HG03039 (cell line): ENCODE results near the gene ANKRD63.

Experiments
- ATAC-seq: cut with Tn5 transposase; IDR thresholded peaks from one replicate; pipeline ENCODE4 v1.9.1; 2021; ENCODE audit warnings: mild to moderate bottlenecking, moderate library complexity; ENCODE audit not compliant: unreplicated experiment

Gene ANKRD63

DNA sequence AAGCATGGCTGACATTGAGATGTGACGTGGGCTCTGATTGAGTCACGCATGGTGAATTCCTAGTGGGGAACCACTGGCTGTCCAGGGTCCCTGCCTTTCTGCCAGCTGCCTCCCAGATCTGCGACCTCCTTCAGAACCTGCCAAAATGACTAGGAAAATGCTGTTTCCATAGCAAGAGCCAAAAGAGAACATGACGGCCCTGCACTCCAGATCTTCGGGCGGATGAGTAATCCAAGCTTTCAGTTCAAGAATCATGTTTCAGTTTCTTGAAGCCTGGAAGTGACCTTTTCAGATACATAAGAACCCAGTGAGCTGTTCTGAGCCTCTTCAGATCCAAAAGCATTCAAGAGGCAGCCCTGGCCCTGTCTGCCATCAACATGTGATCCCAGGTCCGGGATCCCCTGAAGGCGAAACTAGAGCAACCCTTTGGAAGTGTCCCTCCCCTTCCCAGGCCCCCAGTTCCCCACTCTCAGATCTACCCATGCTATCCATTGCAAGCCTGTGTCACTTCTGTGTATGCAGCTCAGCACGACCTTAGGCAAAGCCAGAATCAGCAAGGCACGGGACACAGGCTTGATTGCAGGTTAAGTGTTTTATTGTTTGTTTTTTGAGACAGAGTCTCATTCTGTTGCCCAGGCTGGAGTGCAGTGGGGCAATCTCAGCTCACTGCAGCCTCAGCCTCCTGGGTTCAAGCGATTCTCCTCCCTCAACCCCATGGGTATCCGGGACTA lies 19.7 kb downstream of the ANKRD63 start:
- no peak for ATAC-seq

DNA sequence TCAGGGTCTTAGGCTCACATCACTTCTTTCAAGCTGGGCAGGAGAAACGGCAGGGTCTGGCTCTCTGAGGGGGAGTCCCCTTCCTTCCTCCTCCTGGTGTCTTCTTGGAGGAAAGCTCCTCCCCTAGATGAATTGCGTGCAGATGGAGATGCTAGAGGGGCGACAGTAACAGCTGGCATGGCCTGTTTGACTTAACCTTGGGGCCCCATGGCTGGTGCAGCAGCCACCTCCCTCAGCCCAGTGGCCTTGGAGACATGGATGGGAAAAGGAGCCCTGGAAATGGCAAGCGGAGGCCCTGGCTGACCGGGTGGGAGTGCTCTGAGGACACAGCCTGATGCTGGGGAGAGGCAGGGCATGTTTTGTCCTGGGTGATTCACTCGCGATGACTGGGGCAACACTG lies 23.8 kb downstream of the ANKRD63 start:
- no peak for ATAC-seq

DNA sequence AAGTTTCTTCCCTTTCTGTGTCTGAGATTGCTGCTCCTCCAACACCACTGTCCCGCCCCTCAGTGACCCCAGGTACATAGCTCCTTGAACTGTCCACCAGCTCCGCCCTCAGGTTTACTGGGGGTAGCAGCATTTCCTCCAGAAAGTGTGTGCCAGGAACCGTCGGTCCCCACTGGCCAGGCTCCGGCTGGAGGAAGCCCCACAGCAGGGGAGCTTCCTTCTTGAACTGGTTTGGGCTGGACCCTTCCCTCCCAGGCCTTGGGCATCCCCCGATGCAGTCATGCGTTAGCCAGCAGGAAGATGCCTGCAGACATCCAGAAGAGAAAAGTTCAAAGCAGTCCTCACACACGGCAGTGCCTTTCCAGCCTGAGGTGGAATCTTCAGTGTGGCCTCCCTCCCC lies 24.3 kb downstream of the ANKRD63 start:
- no peak for ATAC-seq

DNA sequence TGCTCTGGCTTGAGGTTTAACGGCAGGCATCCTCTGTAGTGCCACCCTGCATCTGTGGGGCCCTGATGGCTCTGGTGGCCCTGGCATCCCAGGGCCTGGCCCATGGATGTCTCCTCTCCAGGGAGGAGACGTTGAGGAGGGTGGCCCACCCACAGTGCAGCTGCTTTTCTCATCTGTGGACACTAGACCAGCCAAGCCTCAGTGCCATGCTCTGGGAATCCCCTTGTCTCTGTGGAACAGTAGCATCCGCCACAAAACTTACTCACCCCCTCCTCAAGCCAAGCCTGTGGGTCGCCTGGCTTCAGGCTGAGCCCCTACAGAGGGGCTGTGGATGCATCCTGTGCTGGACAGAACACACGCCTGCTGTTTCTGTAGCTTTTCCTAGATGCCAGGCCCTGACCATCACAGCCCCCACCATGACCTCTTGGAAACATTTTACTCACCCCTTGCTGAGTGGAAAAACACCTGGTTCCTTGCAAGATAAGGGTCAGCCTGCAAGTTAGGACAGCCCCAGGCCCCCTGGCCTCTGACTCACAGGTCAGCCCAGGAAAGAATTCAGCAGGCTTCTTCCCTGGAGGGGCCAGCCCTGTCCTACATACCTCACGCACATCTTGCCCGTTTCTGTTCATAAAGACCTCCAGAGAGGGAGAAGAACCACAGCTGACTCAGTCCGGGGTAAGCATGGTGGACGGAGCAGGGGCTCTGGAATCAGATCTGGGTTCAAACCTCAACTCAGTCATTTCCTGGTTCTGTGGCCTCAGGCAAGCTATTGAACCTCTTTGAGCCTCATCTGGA lies 25.0 kb downstream of the ANKRD63 start:
- no peak for ATAC-seq

DNA sequence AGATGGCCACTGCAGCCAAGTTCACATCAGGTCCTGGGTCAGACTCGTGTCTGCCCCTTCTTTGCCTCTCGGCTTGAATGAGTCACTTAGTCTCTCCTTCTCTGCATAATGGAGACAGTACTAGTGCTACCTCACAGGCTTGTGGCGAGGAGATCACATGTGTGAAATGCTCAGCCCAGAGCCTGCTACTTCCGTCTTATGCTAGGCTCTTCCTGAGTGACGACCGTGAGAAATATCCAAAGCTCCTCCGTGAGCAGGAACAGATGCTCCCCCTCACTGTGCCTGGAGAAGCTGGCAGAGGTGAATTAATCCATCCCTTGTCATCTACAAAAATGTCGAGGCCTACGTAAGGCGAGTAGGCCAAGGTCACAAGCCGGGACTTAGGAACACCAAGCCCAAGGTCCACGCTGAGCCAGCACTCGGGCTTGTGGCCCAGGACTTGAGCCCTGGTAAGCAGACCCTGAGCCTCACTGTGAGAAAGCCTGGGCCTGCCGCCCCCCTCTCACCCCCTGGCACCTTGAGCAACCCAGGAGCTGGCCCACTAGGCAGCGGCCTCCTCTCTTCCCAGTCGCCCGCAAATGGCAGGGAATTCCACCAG lies 26.1 kb downstream of the ANKRD63 start:
- no peak for ATAC-seq

DNA sequence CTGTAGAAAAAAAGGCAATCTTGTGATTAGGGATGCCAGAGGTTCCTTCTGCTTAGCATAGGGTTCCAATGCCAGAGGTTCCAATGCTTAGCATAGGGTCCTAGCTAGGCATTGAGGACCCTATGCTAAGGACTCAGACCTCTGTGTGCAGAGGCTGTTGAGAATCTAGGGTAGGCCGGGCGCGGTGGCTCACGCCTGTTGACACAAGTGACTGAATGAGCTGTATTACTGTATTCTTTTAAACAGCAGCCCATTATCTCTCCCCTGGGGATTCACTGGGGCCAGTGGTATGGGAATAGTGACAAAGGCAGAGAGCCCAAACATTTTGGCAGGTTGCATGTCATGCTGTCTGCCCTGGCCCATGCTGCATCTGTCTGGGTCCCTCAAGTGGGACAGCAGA lies 27.8 kb downstream of the ANKRD63 start:
- ATAC-seq, result no peak

DNA sequence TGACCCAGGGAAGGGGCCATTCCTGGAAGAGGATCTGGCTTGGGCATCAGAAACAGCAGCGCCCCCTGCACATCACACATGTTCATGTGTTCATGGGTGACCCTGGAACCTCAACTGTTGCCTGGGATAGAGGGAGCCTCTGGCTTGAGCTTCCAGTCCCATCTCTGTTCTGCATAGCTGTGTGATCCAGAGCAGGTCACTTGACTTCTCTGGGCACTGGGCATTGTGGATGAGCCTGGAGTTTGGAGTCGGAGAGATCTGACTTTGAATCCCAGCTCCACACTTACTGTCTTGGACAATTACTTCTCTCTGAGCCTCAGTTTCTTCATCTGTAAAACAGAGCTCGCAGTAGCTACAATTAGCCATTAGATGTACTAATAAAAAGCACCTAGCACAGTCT lies 28.4 kb downstream of the ANKRD63 start:
- no peak for ATAC-seq

DNA sequence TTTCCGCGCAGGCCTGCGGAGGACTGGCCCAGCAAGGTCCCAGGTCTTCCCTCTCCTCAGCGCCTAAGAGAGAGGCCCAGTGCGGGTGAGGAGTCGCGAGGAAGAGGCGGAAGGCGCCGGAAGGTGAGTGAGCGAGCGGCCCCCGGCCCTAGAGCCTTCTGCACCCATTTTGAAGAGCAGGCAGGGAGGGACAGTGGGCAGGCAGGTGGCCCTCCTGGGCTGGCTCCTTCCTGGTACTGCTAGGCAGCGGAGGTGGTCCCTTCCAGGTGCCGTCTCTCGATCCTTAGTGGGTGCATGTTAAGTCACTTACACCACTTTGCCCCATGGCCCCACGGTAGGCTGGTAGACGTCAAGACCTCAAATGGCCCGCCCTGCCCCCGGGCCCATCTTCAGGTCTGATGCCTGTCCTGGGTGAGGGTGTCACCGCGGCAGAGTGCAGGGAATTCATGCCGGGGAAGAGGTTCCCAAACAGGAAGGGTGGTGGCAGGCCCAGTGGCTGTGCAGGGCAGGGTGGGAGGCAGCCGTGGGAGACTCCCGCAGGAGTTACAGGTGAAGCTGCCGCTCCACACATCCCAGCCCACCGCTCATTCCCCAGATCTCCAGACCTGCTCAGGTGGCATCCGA lies 29.6 kb downstream of the ANKRD63 start:
- ATAC-seq, result no peak

DNA sequence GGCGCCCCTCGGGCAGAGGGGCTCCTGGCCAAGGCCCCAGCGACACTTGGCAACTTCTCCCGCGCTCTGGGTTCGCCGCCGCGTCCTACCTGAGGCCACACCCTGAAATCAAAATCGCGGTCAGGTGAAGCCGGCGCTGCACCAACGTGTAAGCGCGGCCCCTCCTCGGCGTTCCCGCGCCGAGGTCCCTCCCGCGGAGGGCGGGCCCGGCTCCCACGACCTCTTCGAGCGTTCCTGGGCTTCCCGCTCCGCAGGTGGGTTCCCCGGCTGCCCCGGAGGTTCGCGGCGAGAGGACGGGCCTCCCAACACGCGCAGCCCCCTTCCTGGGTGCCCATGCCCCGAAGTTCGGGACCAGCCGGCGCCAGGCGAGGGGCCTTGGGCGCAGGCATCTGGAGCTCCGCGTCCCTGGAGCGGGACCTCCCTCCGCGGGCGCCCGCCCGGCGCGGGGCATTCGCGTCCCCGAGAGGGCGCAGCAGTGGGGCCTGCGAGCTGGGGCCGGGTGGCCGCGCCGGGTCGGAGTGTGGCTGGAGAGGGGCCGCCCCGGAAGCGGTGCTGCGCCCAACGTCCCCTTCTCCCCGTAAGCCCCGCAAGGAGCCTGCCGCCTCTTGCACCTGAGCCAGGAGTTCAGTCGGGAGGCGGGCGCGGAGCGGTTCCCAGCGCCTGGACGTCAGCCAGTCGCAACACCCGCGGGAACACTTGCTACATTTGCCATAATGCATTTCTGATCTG lies 30.3 kb downstream of the ANKRD63 start:
- no peak for ATAC-seq

DNA sequence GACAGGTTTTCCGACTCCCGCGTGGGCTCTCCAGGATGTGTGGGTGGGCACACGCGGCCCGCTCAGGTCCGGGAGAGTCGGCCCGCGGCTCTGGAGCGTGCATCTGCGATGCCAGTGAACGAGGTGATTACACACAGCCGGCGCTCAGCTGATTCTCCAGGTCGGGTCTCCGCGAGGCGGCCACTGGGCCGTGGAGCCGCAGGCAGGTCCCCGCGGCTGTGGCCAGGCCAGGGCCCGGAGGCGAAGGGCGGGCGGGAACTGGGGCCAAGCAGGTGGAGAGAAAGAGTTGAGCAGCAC lies 30.8 kb downstream of the ANKRD63 start:
- ATAC-seq, result no peak

DNA sequence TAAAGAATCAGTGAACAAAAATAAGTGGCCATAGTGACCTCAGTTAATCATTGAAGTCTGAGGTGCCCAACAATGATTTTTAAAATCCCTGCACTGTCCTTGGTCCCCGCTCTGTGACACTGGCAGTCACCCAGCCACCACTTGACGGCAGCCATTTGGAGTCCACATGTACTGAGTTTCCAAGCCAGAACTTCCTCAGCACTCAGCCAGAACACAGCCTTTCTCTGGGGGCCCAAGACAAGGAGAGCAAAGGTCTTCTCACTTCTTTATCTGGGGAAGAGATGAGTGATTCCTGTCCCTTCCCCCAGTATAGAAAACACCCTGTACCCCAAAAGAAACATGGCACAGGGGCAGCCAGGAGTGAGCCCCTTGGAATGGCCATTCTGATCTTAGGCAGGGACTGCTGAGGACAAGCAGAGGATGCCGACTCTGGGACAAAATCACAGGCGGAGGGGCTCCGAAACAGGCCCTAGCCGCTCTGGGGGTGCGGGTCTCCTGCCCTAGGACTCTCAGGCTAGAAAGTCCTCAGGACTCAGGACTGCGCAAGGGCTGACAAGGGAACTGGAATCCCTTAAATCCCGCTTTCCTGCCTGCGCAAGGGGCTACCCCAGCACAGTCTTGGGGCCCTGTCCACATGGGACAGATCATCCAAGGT lies 31.3 kb downstream of the ANKRD63 start:
- ATAC-seq, result no peak

DNA sequence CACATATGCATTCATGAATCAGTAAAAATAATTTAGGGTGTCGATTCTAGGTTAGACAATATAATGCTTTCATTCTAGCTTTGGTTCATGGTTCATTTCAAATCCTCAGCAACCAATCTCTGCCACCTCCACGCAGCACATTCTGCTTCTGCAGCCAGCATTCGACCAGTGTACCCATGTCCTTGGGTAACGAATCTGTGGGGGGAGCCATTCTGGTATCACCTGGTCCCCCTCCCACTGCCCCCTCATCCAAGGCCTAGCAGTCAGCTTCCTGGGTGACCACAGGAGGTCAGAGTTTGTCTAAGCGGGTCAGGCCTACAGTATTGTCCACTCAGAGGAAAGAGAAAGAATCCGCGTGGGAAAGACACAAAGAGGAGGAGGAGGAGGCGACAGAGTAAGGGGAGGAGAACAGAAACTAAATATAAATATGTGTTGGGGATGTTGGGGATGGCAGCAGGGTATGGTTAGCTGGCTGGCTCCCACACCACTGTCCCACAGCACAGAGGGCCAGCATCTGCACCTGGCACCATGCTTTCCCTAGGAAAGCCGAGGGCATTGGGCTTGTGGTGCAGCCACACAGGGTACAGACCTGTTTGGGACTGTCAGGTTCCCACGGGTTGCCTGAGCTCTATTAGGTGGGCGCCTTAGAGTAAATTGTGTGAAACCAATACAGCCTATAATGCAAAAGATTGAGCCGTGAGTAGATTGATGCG lies 31.9 kb downstream of the ANKRD63 start:
- ATAC-seq, result no peak

DNA sequence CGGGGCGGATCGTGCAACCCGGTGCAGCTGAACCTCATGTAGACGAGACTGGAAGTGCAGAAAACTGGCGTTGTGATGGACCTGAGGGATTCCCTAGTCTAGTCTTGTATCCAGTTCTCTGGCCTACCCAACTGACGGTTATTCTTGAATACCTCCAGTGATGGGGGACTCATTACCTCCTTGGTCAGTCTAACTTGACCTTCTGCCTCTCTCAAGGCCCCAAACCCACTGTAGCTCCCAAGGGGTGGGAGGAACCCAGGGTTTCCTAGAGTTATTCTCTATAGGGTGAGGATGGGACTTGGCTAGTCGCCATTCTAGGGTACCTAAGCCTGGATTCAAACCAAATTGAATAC lies 32.6 kb downstream of the ANKRD63 start:
- ATAC-seq, result no peak

DNA sequence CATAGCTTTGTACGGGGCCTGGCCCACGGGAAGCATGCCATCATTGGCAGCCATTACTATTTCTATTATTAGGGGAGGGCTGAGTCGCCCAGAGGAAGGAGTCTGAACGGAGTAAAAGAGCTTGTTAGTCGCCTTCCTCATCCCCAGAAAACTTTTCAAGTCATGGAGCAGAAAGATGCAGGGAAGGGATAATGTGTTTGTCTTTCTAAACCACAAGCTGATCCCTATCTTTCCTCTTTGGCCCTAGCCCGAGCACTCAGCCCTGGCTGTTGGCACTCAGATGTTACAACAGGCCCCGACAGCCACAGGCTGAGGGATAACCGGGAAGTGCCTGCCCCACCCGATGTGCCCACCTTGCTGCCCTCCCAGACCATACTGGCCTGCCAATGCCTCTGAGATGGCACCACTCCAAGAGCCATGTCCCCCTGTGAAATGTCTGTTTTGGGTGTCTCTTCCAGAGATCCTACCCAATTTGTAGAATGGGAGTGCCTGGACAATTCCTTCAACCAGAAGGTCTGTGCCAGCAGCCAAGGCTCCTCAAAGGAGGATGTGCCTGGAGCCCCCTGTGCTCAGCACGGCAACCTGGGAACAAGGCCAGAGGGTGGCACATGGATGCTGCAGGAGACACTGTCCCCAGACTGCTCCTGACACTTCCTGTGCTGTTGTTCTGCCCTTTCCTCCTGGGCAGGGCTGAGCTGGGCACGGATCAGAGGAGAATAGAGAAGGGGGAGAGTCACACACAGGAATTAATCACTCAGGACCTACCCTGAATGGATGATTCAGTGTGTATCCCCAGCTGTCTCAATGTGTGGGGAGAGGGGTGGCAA lies 33.2 kb downstream of the ANKRD63 start:
- no peak for ATAC-seq

DNA sequence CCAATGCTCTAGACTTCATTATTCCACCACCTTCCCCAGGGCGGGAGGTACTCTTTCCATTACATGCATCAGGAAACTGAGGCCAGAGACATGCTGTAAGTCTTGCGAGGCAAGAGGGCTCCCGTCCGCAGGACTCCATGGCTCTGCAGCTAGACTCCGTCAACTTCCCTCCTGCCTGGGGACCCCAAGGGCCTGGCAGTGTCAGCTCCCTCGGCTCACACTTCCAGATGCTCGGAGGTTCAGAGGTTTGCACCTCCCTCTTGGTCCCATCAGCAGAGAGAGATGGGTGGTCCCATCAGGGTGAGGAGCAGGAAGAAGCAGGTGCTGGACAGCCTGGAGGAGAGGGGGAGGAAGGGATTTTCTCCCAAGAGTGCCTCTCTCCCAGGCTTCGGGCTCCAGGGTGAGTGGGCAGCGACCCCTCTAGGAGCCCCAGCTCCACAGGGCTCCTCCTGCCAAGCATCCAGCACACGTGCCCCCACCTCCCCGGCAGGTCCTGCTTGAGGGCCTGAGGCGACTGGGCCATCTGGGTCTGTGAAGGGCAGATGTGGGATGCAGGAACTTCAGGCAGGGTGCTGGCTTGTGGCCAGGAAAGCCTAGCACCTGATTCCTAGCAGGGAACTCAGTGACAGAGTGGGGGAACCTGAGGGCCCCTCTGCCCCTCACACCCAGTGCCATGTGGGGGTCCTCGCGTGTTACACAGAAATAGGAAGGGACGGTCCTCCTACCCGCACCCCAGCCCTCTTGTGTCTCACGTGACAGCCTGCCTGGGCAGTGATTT lies 34.7 kb downstream of the ANKRD63 start:
- ATAC-seq, result no peak

DNA sequence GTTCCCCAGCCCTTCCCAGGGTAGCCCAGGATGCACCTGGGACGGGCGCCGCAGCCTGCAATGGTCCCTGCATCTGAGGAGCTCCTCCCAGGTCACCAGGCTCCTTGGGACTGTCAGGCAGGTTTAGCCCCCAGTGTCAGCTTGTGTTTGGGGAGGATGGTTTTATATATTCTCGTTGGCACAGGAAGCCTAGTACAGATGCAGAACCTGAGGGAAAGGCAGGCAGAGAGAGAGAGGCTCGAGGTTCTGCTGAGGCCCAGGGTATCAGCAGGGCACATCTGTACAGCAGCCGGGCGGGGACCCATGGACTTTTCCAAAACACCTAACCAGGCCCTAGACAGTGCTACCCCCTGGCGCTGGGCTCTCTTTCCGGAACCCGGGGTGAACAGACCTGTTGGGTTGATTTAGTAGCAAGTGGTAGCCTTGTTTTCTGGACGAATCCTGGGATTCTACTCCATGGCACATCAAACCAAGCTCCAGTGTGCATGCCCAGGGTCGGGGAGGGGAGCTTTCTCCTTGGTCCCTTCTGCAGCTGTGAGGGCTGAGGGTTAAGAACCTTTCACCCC lies 35.4 kb downstream of the ANKRD63 start:
- no peak for ATAC-seq

DNA sequence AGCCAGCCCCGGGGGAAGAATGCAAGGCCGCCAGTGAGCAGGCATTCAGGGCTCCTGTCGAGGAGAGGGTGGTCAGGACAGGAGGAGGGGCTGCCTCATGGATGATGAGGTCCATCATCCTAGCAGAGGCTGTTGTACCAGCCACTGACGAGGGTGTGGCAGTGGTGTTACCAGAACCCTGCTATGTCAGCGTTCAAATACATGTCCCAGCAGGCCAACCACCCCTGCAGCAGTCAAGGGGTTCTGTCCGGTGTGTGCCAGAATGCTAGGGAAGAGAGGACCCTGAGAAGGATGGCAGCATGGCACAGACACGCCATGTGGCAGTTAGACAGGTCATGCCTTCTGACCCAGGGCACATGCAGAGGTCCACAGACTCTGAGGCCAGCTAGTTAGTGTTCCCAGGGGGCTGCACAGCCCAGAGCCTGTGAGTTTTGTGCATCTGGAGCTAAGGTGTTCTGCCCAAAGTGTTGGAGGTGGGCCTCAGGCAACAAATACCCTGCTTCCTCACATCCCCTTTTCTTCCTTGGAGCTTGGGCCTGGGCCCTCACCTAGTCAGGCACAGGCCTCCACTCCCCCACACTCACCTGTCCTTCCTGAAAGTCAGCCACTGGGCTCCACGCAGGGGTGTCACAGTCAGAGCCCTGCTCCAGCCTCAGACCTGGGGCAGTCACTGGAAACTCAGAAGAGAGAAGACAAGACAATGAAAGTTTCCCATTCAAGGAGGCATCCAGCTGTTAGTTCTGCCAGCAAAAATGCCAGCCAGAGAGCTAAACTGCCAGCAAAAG lies 36.2 kb downstream of the ANKRD63 start:
- no peak for ATAC-seq
